Neural cell (in vitro differentiated cells): ENCODE measurements around the gene FBXO3.

Source experiments
- CTCF ChIP-seq: fragments of 450-650 bp; IDR thresholded peaks from 2 replicates; pipeline ENCODE4 v1.5.1; 2014; ENCODE audit warnings: antibody characterized with exemption, mild to moderate bottlenecking, moderate library complexity; ENCODE audit not compliant: poor library complexity, severe bottlenecking
- EP300 ChIP-seq: fragments of 450-650 bp; conservative IDR thresholded peaks from 2 replicates; pipeline ENCODE4 v1.6.1; 2014; ENCODE audit warnings: antibody characterized with exemption, mild to moderate bottlenecking, moderate library complexity; ENCODE audit not compliant: poor library complexity, severe bottlenecking
- EZH2 ChIP-seq: fragments of 200-600, 300-800 bp; shearing (Covaris generic), sonication (generic); IDR thresholded peaks from 2 replicates; pipeline ENCODE4 v1.6.1; 2014; ENCODE audit warnings: antibody characterized with exemption, low read length, borderline replicate concordance, mild to moderate bottlenecking; ENCODE audit not compliant: insufficient read depth, poor library complexity, severe bottlenecking
- POLR2AphosphoS5 ChIP-seq: IDR thresholded peaks from 2 replicates; pipeline ENCODE4 v1.6.1; 2012
- RAD21 ChIP-seq: fragments of 450-650 bp; conservative IDR thresholded peaks from 2 replicates; pipeline ENCODE4 v1.6.1; 2014; ENCODE audit warnings: antibody characterized with exemption, mild to moderate bottlenecking, moderate library complexity
- TAF1 ChIP-seq: IDR thresholded peaks from 2 replicates; pipeline ENCODE4 v1.6.1; 2012; ENCODE audit warnings: low read depth

- TF ChIP-seq RAD21 (no peak), CTCF (no peak), EZH2 (no peak), TAF1 (no peak), POLR2AphosphoS5 (no peak), EP300 (no peak)
Observed at GRCh38 chr11:33785609-33786008, 11.3 kb upstream of the FBXO3 start.
